ENCODE results near the gene R3HCC1L.

DNA sequence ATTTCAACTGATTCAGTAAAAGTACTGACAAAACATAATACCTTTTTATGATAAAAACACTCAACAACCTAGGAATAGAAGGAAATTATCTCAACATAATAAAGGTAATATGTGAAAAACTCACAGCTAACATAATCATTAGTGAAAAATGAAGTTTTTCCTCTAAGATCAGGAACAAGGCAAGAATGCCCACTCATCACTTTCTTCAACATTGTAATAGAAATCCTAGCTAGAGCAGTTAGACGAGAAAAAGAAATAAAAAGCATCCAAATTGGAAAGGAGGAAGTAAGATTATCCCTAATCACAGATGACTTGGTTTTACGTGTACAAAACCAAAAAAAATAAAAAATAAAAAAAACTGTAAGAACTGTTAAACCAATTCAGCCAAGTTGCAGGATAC is 58.6 kb downstream of the R3HCC1L start:
- no peak for TF ChIP-seq GATA2 (IDR thresholded peaks at IDR 0.05; ENCODE audit: low read depth, low read length)
- TF ChIP-seq GATA3 (IDR thresholded peaks at IDR 0.05; ENCODE audit: low read depth, low read length), result no peak

All from SH-SY5Y (cell line).